H1 (cell line): ENCODE results near the gene GRM5. TPM values are rescaled to one million over a fixed set of nuclear protein-coding genes. Genes with fewer than 3 reads are reported as not detected.

ENCODE experiments used
- CTCF ChIA-PET: fragments of 300-600 bp; sonication (Branson Sonifier 250); formaldehyde crosslinking; loops from one replicate; lab custom pipeline; 2021; ENCODE audit not compliant: partially characterized antibody; lab: Charles Lee
- POLR2A ChIA-PET: fragments of 300-600 bp; sonication (Branson Sonifier 250); formaldehyde crosslinking; loops from one replicate; lab custom pipeline; 2021; ENCODE audit warnings: inconsistent platforms; ENCODE audit not compliant: partially characterized antibody; lab: Charles Lee
- DNase-seq, 2 experiments: peaks; one replicate each; pipeline versions ENCODE4 v3.0.0 to v3.0.0-alpha.2; 2010 to 2022; ENCODE audit warnings: low spot score in 2 of 2, low read depth in 1 of 2, mixed read lengths in 1 of 2
- FAIRE-seq: peaks from 2 replicates; lab custom pipeline; 2011; peaks lifted over from hg19 to GRCh38; lab: Jason Lieb, UNC
- H2AFZ ChIP-seq: 2 replicates; pipeline ENCODE4 v1.8.1; 2012; ENCODE audit warnings: low read length, inconsistent platforms
- H2AK5ac ChIP-seq: 2 replicates; pipeline ENCODE4 v1.6.1; 2013; ENCODE audit warnings: low read depth, low read length
- H2BK120ac ChIP-seq: replicated peaks from 2 replicates; pipeline ENCODE3; 2013; ENCODE audit warnings: low read depth, low read length, inconsistent platforms
- H2BK12ac ChIP-seq: 2 replicates; pipeline ENCODE4 v1.6.1; 2013; ENCODE audit warnings: low read depth, low read length
- H2BK15ac ChIP-seq: 2 replicates; pipeline ENCODE4 v1.6.1; 2013; ENCODE audit warnings: low read length
- H2BK20ac ChIP-seq: 2 replicates; pipeline ENCODE4 v1.6.1; 2013; ENCODE audit warnings: low read length
- H2BK5ac ChIP-seq: 2 replicates; pipeline ENCODE4 v1.6.1; 2013; ENCODE audit warnings: low read depth, low read length
- H3K14ac ChIP-seq: 2 replicates; pipeline ENCODE4 v1.6.1; 2013; ENCODE audit warnings: inconsistent platforms; ENCODE audit not compliant: insufficient read length
- H3K18ac ChIP-seq: 2 replicates; pipeline ENCODE4 v1.6.1; 2013; ENCODE audit warnings: low read length; ENCODE audit errors: extremely low read depth
- H3K23ac ChIP-seq: 2 replicates; pipeline ENCODE4 v1.6.1; 2013; ENCODE audit warnings: inconsistent platforms; ENCODE audit not compliant: insufficient read length
- H3K23me2 ChIP-seq: 2 replicates; pipeline ENCODE4 v1.6.1; 2013; ENCODE audit warnings: low read depth, low read length
- H3K27ac ChIP-seq: 2 replicates; pipeline ENCODE4 v1.6.1; 2011; ENCODE audit warnings: low read depth, low read length, inconsistent platforms
- H3K27me3 ChIP-seq, 4 experiments: replicated peaks in 1 of 4; 1 replicate in 1 of 4; 2 replicates in 3 of 4; pipeline versions ENCODE4 v1.6.1 to v1.8.1; 2011 to 2013; ENCODE audit warnings: low read length in 3 of 4, mild to moderate bottlenecking in 3 of 4, inconsistent platforms in 2 of 4, mixed read lengths in 2 of 4, moderate library complexity in 1 of 4; ENCODE audit not compliant: control insufficient read depth in 3 of 4, insufficient read depth in 3 of 4; ENCODE audit errors: extremely low read depth in 1 of 4
- H3K36me3 ChIP-seq, 4 experiments: 2 replicates each; pipeline versions ENCODE4 v1.6.1 to v1.8.1; 2011 to 2013; ENCODE audit warnings: mild to moderate bottlenecking in 4 of 4, low read length in 3 of 4, moderate library complexity in 2 of 4, control low read depth in 1 of 4, inconsistent platforms in 1 of 4; ENCODE audit not compliant: insufficient read depth in 4 of 4, control insufficient read depth in 2 of 4
- H3K4ac ChIP-seq: replicated peaks from 2 replicates; pipeline ENCODE3; 2013; ENCODE audit warnings: low read length, low read depth, mixed read lengths, inconsistent platforms; ENCODE audit not compliant: insufficient read length
- H3K4me1 ChIP-seq, 4 experiments: replicated peaks in 1 of 4; 1 replicate in 1 of 4; 2 replicates in 3 of 4; pipeline versions ENCODE4 v1.6.1 to v1.8.1; 2011 to 2013; ENCODE audit warnings: low read length in 3 of 4, inconsistent platforms in 2 of 4, mixed read lengths in 1 of 4; ENCODE audit not compliant: insufficient read depth in 4 of 4, control insufficient read depth in 3 of 4
- H3K4me2 ChIP-seq, 2 experiments: 2 replicates each; pipeline versions ENCODE4 v1.6.1 to v1.8.1; 2011 to 2013; ENCODE audit warnings: low read depth in 2 of 2, low read length in 2 of 2, control low read depth in 1 of 2, inconsistent platforms in 1 of 2, mild to moderate bottlenecking in 1 of 2; ENCODE audit not compliant: insufficient read depth in 1 of 2
- H3K4me3 ChIP-seq, 4 experiments: fragments of 200-600, 300-600 bp in 1 of 4; sonication (generic), shearing (Covaris generic), sonication (Bioruptor Twin) in 1 of 4; 2 replicates each; pipeline versions ENCODE4 v1.5.1 to v1.8.1; 2011 to 2016; ENCODE audit warnings: low read length in 4 of 4, low read depth in 3 of 4, control low read depth in 2 of 4, inconsistent platforms in 2 of 4, mild to moderate bottlenecking in 2 of 4, mixed read lengths in 1 of 4, moderate library complexity in 1 of 4; ENCODE audit not compliant: insufficient read depth in 2 of 4; ENCODE audit errors: extremely low read depth in 1 of 4
- H3K56ac ChIP-seq: replicated peaks from 2 replicates; pipeline ENCODE3; 2013; ENCODE audit warnings: low read depth, mild to moderate bottlenecking, mixed read lengths, low read length, inconsistent platforms; ENCODE audit not compliant: insufficient read length
- H3K79me1 ChIP-seq: 2 replicates; pipeline ENCODE4 v1.6.1; 2013; ENCODE audit warnings: low read depth, low read length, control low read depth
- H3K79me2 ChIP-seq, 2 experiments: 2 replicates each; pipeline versions ENCODE4 v1.6.1 to v1.8.1; 2012 to 2013; ENCODE audit warnings: low read length in 2 of 2, mild to moderate bottlenecking in 2 of 2, inconsistent platforms in 1 of 2; ENCODE audit not compliant: insufficient read depth in 2 of 2, control insufficient read depth in 1 of 2
- H3K9ac ChIP-seq, 4 experiments: replicated peaks in 1 of 4; 1 replicate in 1 of 4; 2 replicates in 3 of 4; pipeline versions ENCODE4 v1.6.1 to v1.8.1; 2011 to 2013; ENCODE audit warnings: low read depth in 3 of 4, low read length in 3 of 4, control low read depth in 2 of 4, mild to moderate bottlenecking in 2 of 4, moderate library complexity in 2 of 4, inconsistent platforms in 1 of 4; ENCODE audit errors: extremely low read depth in 1 of 4
- H3K9me3 ChIP-seq, 2 experiments: 2 replicates each; pipeline versions ENCODE4 v1.6.1 to v1.8.1; 2012 to 2013; ENCODE audit warnings: mild to moderate bottlenecking in 2 of 2, moderate library complexity in 2 of 2, control low read depth in 1 of 2, inconsistent platforms in 1 of 2, low read depth in 1 of 2, low read length in 1 of 2, mixed read lengths in 1 of 2; ENCODE audit not compliant: insufficient read depth in 2 of 2
- H4K20me1 ChIP-seq, 2 experiments: replicated peaks in 1 of 2; 2 replicates each; pipeline versions ENCODE3 to v1.8.1; 2011 to 2013; ENCODE audit warnings: inconsistent platforms in 2 of 2, low read length in 2 of 2, mild to moderate bottlenecking in 1 of 2; ENCODE audit not compliant: insufficient read depth in 2 of 2, control insufficient read depth in 1 of 2
- H4K5ac ChIP-seq: 2 replicates; pipeline ENCODE4 v1.6.1; 2013; ENCODE audit warnings: low read length, low read depth, mixed read lengths, inconsistent platforms; ENCODE audit not compliant: insufficient read length
- H4K8ac ChIP-seq: 2 replicates; pipeline ENCODE4 v1.8.0; 2013; ENCODE audit warnings: mild to moderate bottlenecking, moderate library complexity, low read length, inconsistent platforms; ENCODE audit not compliant: insufficient read depth; ENCODE audit errors: extremely low read depth
- H4K91ac ChIP-seq: replicated peaks from 2 replicates; pipeline ENCODE3; 2013; ENCODE audit warnings: low read length, mixed read lengths, inconsistent platforms; ENCODE audit not compliant: insufficient read length
- BACH1 ChIP-seq: IDR thresholded peaks from 2 replicates; pipeline ENCODE4 v1.6.1; 2012; ENCODE audit warnings: low read length, improper control_type of control experiment
- CHD2 ChIP-seq: IDR thresholded peaks from 2 replicates; pipeline ENCODE4 v1.6.1; 2012; ENCODE audit warnings: low read length, improper control_type of control experiment
- EGR1 ChIP-seq: IDR thresholded peaks from 2 replicates; pipeline ENCODE4 v1.6.1; 2011; ENCODE audit warnings: low read depth, low read length, borderline replicate concordance
- GTF2F1 ChIP-seq: IDR thresholded peaks from 2 replicates; pipeline ENCODE4 v1.6.1; 2012; ENCODE audit warnings: low read depth, low read length, improper control_type of control experiment, borderline replicate concordance
- HDAC6 ChIP-seq: IDR thresholded peaks from one replicate; pipeline ENCODE4 v1.7.1; 2012; ENCODE audit warnings: low read depth, mild to moderate bottlenecking, inconsistent platforms, low read length, moderate library complexity
- JUND ChIP-seq: IDR thresholded peaks from 2 replicates; pipeline ENCODE4 v1.6.1; 2011; ENCODE audit warnings: mild to moderate bottlenecking, improper control_type of control experiment, low read length
- KDM5A ChIP-seq: fragments of 200-600 bp; IDR thresholded peaks from 2 replicates; pipeline ENCODE4 v1.7.1; 2012; ENCODE audit warnings: mild to moderate bottlenecking, low read length, inconsistent platforms, mixed read lengths
- NANOG ChIP-seq: IDR thresholded peaks from 2 replicates; pipeline ENCODE4 v1.6.1; 2011; ENCODE audit warnings: low read length, low read depth, mild to moderate bottlenecking, inconsistent platforms; ENCODE audit not compliant: insufficient read depth, poor library complexity, severe bottlenecking
- NRF1 ChIP-seq: IDR thresholded peaks from 2 replicates; pipeline ENCODE4 v1.6.1; 2011; ENCODE audit warnings: mild to moderate bottlenecking, low read depth, low read length, improper control_type of control experiment
- POLR2A ChIP-seq, 2 experiments: IDR thresholded peaks; 1 replicate in 1 of 2; 2 replicates in 1 of 2; pipeline ENCODE4 v1.6.1; 2011; ENCODE audit warnings: low read depth in 2 of 2, low read length in 2 of 2, mild to moderate bottlenecking in 2 of 2; ENCODE audit errors: control extremely low read depth in 1 of 2
- POU5F1 ChIP-seq: IDR thresholded peaks from 2 replicates; pipeline ENCODE4 v1.6.1; 2011; ENCODE audit warnings: low read depth, mild to moderate bottlenecking, low read length, moderate library complexity
- SAP30 ChIP-seq: fragments of 300-600 bp; sonication (generic); IDR thresholded peaks from 2 replicates; pipeline ENCODE4 v1.7.1; 2012; ENCODE audit warnings: low read length, moderate library complexity, mild to moderate bottlenecking, inconsistent platforms; ENCODE audit not compliant: insufficient read depth, insufficient replicate concordance
- SIRT6 ChIP-seq: IDR thresholded peaks from one replicate; pipeline ENCODE4 v1.7.1; 2012; ENCODE audit warnings: low read length, inconsistent platforms
- SRF ChIP-seq: IDR thresholded peaks from 2 replicates; pipeline ENCODE4 v1.6.1; 2011; ENCODE audit warnings: mild to moderate bottlenecking, low read depth, low read length, moderate library complexity
- SUZ12 ChIP-seq: fragments of 200-600 bp; sonication (generic); IDR thresholded peaks from 2 replicates; pipeline ENCODE4 v1.6.1; 2012; ENCODE audit warnings: mild to moderate bottlenecking, inconsistent platforms, low read length, moderate library complexity, mixed read lengths
- TEAD4 ChIP-seq: IDR thresholded peaks from 2 replicates; pipeline ENCODE4 v1.6.1; 2012; ENCODE audit warnings: low read depth, low read length, inconsistent platforms, mixed read lengths
- WGBS, 2 experiments: shearing (Covaris generic) in 1 of 2; methylation state at CpG; one replicate each; pipeline versions ENCODE4 v1.1.6 to v1.1.7; 2013 to 2015; ENCODE audit warnings: low lambda C conversion rate in 2 of 2, mixed read lengths in 2 of 2, inconsistent platforms in 1 of 2, low coverage in 1 of 2, missing lambda C conversion rate in 1 of 2; ENCODE audit not compliant: insufficient replicate concordance in 2 of 2, insufficient coverage in 1 of 2, insufficient read length in 1 of 2; ENCODE audit errors: extremely low coverage in 1 of 2, missing lambda C conversion rate in 1 of 2; 5-methylcytosine and 5-hydroxymethylcytosine counted together
- polyA plus RNA-seq, 7 experiments: library from polyadenylated mRNA; depleted of rRNA in 3 of 7; stranded (reverse) in 5 of 7; unstranded in 2 of 7; fragments of >200 nt in 5 of 7; fragments of 200-250 nt in 2 of 7; gene quantifications; 1 replicate in 5 of 7; 2 replicates in 1 of 7; 4 replicates in 1 of 7; pipeline versions ENCODE4 v1.2.1 to v1.2.3, GENCODE V29; 2011 to 2013; ENCODE audit warnings: missing spikeins in 2 of 7, mixed read lengths in 2 of 7
- total RNA-seq: library from RNA; stranded (reverse); fragmentation: NEBNext Ultra II Directional; extraction: Animal tissue kit (Norgen Biotek cat#: 25700); gene quantifications from 2 replicates; pipeline ENCODE4 v1.2.1, GENCODE V29; 2021

GRM5 gene
- total and polyA plus RNA-seq, 2 of the 8 experiments (the other 6 are each of a cell fraction or from before 2014, with no cell fraction given), result 0.15 to 0.43 TPM

DNA sequence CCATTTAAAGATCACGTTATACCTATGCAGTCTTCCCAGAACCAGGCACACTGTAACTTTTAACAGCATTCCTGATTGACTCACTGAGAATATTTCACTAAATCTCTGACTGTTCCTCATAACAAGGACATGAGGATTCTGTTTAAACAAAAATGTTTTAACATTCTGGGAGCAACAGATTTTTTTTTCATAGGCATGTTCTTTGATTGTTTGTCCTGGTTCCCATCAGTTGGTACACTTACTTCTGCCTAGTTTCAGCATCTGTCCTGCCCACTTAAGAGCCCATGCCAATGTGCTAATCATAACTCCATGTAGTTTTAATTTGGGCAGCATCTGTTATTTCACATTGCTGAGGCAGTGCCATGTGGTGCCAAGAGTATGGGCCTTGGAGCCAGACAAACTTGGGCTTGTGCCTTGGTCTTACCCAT, 589.8 kb downstream of the GRM5 start:
- no peak overlapping the region for H2BK15ac ChIP-seq
- no peaks in the 10 kb centered on the region for H3K23me2 ChIP-seq
- no peak overlapping the region for H2AFZ ChIP-seq
- H2BK12ac ChIP-seq, result no peak overlapping the region
- H3K18ac ChIP-seq, result no peak overlapping the region
- FAIRE-seq (no peak), DNase-seq (no peak)
- POLR2A ChIA-PET, result interaction anchor here (0.9 kb wide), 1 partner anchor 139 kb away, joined by 3 read pairs; the partner anchor contains the start of gene CTSC
- no peak overlapping the region for H3K4me3 ChIP-seq
- no peak overlapping the region for H3K4me2 ChIP-seq
- H3K9ac ChIP-seq, result no peak overlapping the region
- 86% methylated on average over 1 of the region's 1 CpG; no CpG with 5 or more reads in 1 of the 2 experiments for WGBS, 2 experiments
- H4K5ac ChIP-seq, result no peak overlapping the region
- no peak overlapping the region for H4K91ac ChIP-seq
- no peaks in the 10 kb centered on the region for H3K79me1 ChIP-seq
- no peak overlapping the region for H3K27ac ChIP-seq
- no peak overlapping the region for H3K14ac ChIP-seq
- no peaks in the 10 kb centered on the region for H3K9me3 ChIP-seq
- no peaks in the 10 kb centered on the region for H3K79me2 ChIP-seq
- H2BK120ac ChIP-seq, result no peak overlapping the region
- no peak overlapping the region for H4K8ac ChIP-seq
- no peak overlapping the region for H3K4ac ChIP-seq
- no peak overlapping the region for H3K23ac ChIP-seq
- H2BK20ac ChIP-seq, result no peak overlapping the region
- H2BK5ac ChIP-seq, result no peak overlapping the region
- H3K56ac ChIP-seq, result no peak overlapping the region
- H3K27me3 ChIP-seq, result no peaks in the 10 kb centered on the region
- H2AK5ac ChIP-seq, result no peak overlapping the region
- no peaks in the 10 kb centered on the region for H3K36me3 ChIP-seq
- CTCF ChIA-PET, result no interaction called here
- H4K20me1 ChIP-seq, result no peaks in the 10 kb centered on the region
- no peaks in the 10 kb centered on the region for H3K4me1 ChIP-seq
- no peak for TF ChIP-seq GTF2F1
- TF ChIP-seq NRF1, result no peak
- TF ChIP-seq SIRT6, result no peak
- no peak for TF ChIP-seq KDM5A
- TF ChIP-seq POU5F1, result no peak
- no peak for TF ChIP-seq SRF
- no peak for TF ChIP-seq NANOG
- TF ChIP-seq POLR2A (IDR thresholded peaks at IDR 0.05; ENCODE audit: control extremely low read depth in 1 of 2, low read depth in 2 of 2, low read length in 2 of 2), result no peak
- TF ChIP-seq BACH1, result no peak
- no peak for TF ChIP-seq HDAC6
- no peak for TF ChIP-seq SAP30
- TF ChIP-seq EGR1, result no peak
- no peak for TF ChIP-seq SUZ12
- TF ChIP-seq JUND, result no peak
- TF ChIP-seq TEAD4, result no peak
- no peak for TF ChIP-seq CHD2
